Endodermal cell (in vitro differentiated cells): Measurements from ENCODE around the gene PIK3R2. TPM values are rescaled to one million over a fixed set of nuclear protein-coding genes. Genes with fewer than 3 reads are reported as not detected.

ENCODE experiments used
- DNase-seq: peaks from one replicate; pipeline ENCODE4 v3.0.0-alpha.2; 2017
- H3K27ac ChIP-seq: 2 replicates; pipeline ENCODE4 v1.5.1; 2013; ENCODE audit warnings: mild to moderate bottlenecking, low read depth, low read length, moderate library complexity
- H3K27me3 ChIP-seq: 2 replicates; pipeline ENCODE4 v1.6.1; 2013; ENCODE audit warnings: mild to moderate bottlenecking, low read length, moderate library complexity; ENCODE audit not compliant: insufficient read depth, control insufficient read depth, poor library complexity, severe bottlenecking
- H3K36me3 ChIP-seq: 2 replicates; pipeline ENCODE4 v1.7.0; 2013; ENCODE audit warnings: mild to moderate bottlenecking, low read length, moderate library complexity; ENCODE audit not compliant: control insufficient read depth, insufficient read depth
- H3K4me1 ChIP-seq: one replicate; pipeline ENCODE4 v1.7.0; 2013; ENCODE audit warnings: low read length; ENCODE audit not compliant: control insufficient read depth, insufficient read depth
- H3K4me3 ChIP-seq: 2 replicates; pipeline ENCODE4 v1.5.1; 2013; ENCODE audit warnings: mild to moderate bottlenecking, low read length, moderate library complexity
- H3K9ac ChIP-seq: 2 replicates; pipeline ENCODE4 v1.6.1; 2013; ENCODE audit warnings: mild to moderate bottlenecking, low read length, moderate library complexity; ENCODE audit not compliant: poor library complexity, severe bottlenecking; ENCODE audit errors: extremely low read depth
- H3K9me3 ChIP-seq: 2 replicates; pipeline ENCODE4 v1.6.1; 2013; ENCODE audit warnings: mild to moderate bottlenecking, low read length, moderate library complexity; ENCODE audit not compliant: control insufficient read depth
- H3K27ac Mint-ChIP-seq: 2 replicates; pipeline ENCODE4 v1.8.0; 2020; ENCODE audit warnings: mixed read lengths
- H3K27me3 Mint-ChIP-seq: 2 replicates; pipeline ENCODE4 v1.8.0; 2021; ENCODE audit warnings: mild to moderate bottlenecking, mixed read lengths; ENCODE audit not compliant: insufficient read depth
- H3K36me3 Mint-ChIP-seq: 2 replicates; pipeline ENCODE4 v1.8.0; 2020; ENCODE audit warnings: low read depth, mixed read lengths
- H3K4me1 Mint-ChIP-seq: 2 replicates; pipeline ENCODE4 v1.8.0; 2020; ENCODE audit warnings: mixed read lengths
- H3K4me3 Mint-ChIP-seq: 2 replicates; pipeline ENCODE4 v1.8.0; 2020; ENCODE audit warnings: mild to moderate bottlenecking, moderate library complexity, mixed read lengths
- H3K9me3 Mint-ChIP-seq: 2 replicates; pipeline ENCODE4 v1.8.0; 2020; ENCODE audit warnings: mild to moderate bottlenecking, mixed read lengths
- WGBS, 2 experiments: methylation state at CpG; one replicate each; pipeline versions ENCODE4 v1.1.5 to v1.1.7; 2013; ENCODE audit warnings: missing lambda C conversion rate in 2 of 2, mixed read lengths in 1 of 2; ENCODE audit not compliant: insufficient coverage in 1 of 2, insufficient read length in 1 of 2; 5-methylcytosine and 5-hydroxymethylcytosine counted together
- total RNA-seq, 2 donors: library from RNA; stranded (reverse); fragmentation: NEBNext Ultra II Directional in 1 of 2; extraction: Animal tissue kit (Norgen Biotek cat#: 25700) in 1 of 2; gene quantifications; 2 replicates in 1 of 2; 3 replicates in 1 of 2; pipeline ENCODE4 v1.2.1, GENCODE V29; 2021
- TF ChIP-seq, protein P1 (sequence below): fragments of 200-600 bp; sonication (generic); conservative IDR thresholded peaks from 2 replicates; pipeline ENCODE4 v1.5.0; 2021; ENCODE audit warnings: antibody characterized with exemption, mild to moderate bottlenecking

The PIK3R2 gene
- total RNA-seq, 2 donors from 2014 or later: 52.9 to 58.8 TPM

DNA sequence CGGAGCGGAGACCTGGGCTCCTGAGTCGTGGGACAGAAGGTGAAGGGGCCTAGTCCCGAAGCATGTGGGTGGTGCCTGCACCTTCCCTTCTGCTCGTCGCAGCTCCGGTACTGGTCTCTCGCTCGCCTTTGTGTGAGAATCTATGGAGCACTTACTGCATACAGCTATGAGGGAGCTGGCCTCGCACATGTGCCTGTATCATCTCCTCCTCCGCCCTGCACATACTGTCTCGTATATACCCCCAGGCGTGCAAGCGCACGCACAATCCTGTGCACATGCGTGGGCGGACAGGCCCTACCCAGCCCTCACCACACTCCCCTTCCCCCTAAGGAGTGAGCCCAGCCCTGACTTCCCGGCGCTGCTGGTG lies 8.7 kb downstream of the PIK3R2 start:
- DNase-seq: no peak
- Mint-ChIP-seq H3K36me3 (peaks cover 30% of the 10 kb centered on the region), H3K9me3 (no peaks in the 10 kb centered on the region), H3K4me3 (no peak overlapping the region), H3K27ac (no peak overlapping the region), H3K4me1 (no peaks in the 10 kb centered on the region), H3K27me3 (no peaks in the 10 kb centered on the region)
- Histone ChIP-seq H3K4me3 (no peak overlapping the region), H3K36me3 (peaks cover 31% of the 10 kb centered on the region), H3K27me3 (no peaks in the 10 kb centered on the region), H3K9ac (no peak overlapping the region), H3K9me3 (no peaks in the 10 kb centered on the region), H3K4me1 (no peaks in the 10 kb centered on the region), H3K27ac (no peak overlapping the region)
- TF ChIP-seq, protein P1, sequence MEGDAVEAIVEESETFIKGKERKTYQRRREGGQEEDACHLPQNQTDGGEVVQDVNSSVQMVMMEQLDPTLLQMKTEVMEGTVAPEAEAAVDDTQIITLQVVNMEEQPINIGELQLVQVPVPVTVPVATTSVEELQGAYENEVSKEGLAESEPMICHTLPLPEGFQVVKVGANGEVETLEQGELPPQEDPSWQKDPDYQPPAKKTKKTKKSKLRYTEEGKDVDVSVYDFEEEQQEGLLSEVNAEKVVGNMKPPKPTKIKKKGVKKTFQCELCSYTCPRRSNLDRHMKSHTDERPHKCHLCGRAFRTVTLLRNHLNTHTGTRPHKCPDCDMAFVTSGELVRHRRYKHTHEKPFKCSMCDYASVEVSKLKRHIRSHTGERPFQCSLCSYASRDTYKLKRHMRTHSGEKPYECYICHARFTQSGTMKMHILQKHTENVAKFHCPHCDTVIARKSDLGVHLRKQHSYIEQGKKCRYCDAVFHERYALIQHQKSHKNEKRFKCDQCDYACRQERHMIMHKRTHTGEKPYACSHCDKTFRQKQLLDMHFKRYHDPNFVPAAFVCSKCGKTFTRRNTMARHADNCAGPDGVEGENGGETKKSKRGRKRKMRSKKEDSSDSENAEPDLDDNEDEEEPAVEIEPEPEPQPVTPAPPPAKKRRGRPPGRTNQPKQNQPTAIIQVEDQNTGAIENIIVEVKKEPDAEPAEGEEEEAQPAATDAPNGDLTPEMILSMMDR: no peak
- WGBS, 2 experiments: 81 to 82% methylated on average over 13 to 19 of the region's 19 CpGs

DNA sequence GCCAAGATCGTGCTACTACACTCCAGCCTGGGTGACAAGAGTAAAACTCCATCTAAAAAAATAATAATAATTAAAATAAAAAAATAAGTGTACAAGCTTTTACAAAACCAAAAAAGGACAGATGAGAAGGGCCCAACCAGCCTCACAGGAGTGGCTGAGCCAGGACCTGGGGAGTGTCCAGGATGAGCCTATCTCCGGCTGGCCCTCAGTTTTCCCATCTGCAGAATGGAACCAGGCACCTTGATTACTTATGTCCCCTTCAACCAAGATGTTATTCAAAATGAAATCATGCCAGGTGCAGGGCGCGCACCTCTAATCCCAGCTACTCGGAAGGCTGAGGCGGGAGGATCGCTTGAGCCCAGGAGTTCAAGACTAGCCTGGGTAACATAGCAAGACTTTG lies 11.1 kb downstream of the PIK3R2 start:
- Histone ChIP-seq H3K9ac (no peak overlapping the region), H3K4me3 (no peak overlapping the region), H3K27ac (no peak overlapping the region), H3K36me3 (peaks cover 44% of the 10 kb centered on the region), H3K27me3 (no peaks in the 10 kb centered on the region), H3K4me1 (no peaks in the 10 kb centered on the region), H3K9me3 (no peaks in the 10 kb centered on the region)
- Mint-ChIP-seq H3K4me3 (no peak overlapping the region), H3K27ac (no peak overlapping the region), H3K4me1 (no peaks in the 10 kb centered on the region), H3K9me3 (no peaks in the 10 kb centered on the region), H3K36me3 (peaks cover 44% of the 10 kb centered on the region), H3K27me3 (no peaks in the 10 kb centered on the region)
- no peak for DNase-seq
- WGBS, 2 experiments: 94 to 96% methylated on average over 4 to 7 of the region's 7 CpGs
- TF ChIP-seq, protein P1: no peak

DNA sequence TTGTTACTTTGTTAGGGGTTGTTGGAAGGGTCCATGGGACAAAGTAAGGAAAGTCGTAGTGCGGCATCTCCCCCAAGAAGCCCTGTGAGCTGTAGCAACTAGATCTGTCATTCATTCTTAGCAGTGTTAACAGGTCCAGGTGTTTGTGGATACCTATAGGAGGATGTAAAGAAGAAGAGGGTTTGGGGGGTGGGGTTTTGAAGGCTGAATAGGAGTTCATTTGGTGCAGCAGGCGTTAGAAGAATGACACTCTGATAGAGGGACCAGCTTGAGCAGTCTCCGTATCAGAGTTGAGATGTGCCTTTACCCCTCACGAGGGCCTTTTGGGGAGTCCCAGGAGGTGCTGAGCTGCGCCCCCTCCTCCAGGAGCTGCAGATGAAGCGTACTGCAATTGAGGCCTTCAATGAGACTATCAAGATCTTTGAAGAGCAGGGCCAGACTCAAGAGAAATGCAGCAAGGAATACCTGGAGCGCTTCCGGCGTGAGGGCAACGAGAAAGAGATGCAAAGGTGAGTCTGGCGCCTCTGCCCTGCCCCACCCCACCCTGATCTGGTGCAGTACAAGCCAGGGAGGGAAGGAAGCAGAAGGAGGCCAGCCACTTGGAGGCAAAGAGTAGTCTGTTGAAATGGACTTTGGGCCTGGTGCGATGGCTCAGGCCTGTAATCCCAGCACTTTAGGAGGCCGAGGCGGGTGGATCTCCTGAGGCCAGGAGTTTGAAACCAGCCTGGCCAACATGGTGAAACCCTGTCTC lies 13.0 kb downstream of the PIK3R2 start:
- no peak for DNase-seq
- H3K9ac ChIP-seq: no peak overlapping the region
- H3K36me3 ChIP-seq: peaks cover 48% of the 10 kb centered on the region
- H3K27me3 Mint-ChIP-seq: no peaks in the 10 kb centered on the region
- H3K9me3 Mint-ChIP-seq: no peaks in the 10 kb centered on the region
- no peak overlapping the region for H3K27ac ChIP-seq
- H3K9me3 ChIP-seq: no peaks in the 10 kb centered on the region
- no peak overlapping the region for H3K4me3 Mint-ChIP-seq
- no peaks in the 10 kb centered on the region for H3K4me1 Mint-ChIP-seq
- H3K4me1 ChIP-seq: no peaks in the 10 kb centered on the region
- H3K4me3 ChIP-seq: no peak overlapping the region
- 94 to 96% methylated on average over 11 to 15 of the region's 15 CpGs for WGBS, 2 experiments
- TF ChIP-seq, protein P1: no peak
- H3K27me3 ChIP-seq: no peaks in the 10 kb centered on the region
- peaks cover 55% of the 10 kb centered on the region for H3K36me3 Mint-ChIP-seq
- no peak overlapping the region for H3K27ac Mint-ChIP-seq
